COR-L47 (cell line): ENCODE data around the gene CLDN24.
"Not testable (repeated sequence)": the region's sequence is repeated elsewhere in the genome, so short reads cannot be mapped to it uniquely, and the experiment has no call there.

Experiments used
- DNase-seq: peaks from one replicate; lab custom pipeline; 2025; lab: John Stamatoyannopoulos, UW

CLDN24 gene

DNA sequence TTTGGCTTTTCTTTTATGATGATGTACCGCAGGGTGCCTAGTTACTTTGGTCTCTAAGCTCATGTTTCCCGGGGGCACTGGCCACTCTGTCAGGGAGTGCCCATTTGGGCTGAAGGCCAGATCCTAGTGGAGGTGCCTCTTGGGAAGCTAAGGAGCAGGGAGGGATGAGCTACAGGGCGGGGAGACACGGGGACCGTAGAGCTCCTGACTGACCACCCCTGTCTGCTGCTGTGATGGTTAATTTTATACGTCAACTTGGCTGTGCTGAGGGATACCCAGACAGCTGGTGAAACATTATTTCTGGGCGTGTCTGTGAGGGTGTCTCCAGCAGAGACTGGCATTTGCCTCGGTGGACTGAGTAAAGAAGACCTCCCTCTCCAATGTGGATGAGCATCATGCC lies 24.9 kb upstream of the CLDN24 start:
- DNase-seq: no peak

DNA sequence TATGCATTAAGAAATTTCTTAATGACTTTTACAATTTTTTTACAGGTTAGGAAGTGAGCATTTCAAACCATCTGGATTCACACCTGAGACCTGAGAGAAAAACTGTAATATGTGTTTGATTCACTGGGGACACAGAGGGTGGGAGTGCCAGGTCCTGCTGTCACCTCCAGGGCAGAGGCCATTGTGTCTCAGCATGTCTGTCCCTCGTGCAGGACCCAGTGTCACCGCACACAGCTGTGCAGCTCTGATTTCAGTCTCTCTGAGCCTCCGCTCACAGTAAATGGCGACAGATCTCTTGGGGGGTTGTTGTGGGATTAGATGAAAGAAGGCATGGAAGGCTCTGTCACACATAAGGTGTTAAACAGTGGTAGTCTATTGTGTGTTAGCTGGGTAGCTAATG lies 23.0 kb upstream of the CLDN24 start:
- DNase-seq: no peak

DNA sequence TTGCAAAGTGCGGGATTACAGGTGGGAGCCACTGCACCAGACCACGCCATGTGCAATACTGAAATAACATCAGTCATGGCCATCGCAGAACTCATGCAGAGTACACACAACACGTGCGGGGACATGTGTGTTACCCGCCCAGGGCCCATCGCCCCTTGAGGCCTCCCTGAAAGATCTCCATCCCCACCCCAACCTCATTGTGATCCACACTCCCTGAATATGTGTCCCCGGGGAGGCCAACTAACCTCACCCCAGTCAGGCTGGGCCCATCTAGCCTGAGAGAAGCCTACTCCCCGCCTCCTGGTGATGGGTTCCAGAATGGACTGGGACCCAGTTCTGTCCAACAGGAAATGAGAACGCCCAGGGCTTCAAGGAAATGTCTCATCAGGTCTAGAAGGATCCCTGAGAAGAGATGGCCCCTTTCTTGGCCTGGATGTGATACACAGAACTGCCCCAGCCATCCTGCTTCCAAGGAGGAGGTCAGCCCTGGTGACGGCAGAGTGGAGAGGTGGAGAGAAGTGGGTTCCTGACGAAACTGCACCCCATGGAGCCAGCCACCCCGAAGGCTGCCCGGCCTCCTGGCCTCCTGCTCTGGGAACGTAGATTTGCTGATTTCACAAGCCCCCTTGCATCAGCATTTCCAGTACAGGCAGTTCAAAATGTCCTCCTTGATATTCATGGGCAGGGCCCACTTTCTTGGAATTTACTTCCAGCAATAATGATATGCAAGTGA lies 22.5 kb upstream of the CLDN24 start:
- DNase-seq: no peak

DNA sequence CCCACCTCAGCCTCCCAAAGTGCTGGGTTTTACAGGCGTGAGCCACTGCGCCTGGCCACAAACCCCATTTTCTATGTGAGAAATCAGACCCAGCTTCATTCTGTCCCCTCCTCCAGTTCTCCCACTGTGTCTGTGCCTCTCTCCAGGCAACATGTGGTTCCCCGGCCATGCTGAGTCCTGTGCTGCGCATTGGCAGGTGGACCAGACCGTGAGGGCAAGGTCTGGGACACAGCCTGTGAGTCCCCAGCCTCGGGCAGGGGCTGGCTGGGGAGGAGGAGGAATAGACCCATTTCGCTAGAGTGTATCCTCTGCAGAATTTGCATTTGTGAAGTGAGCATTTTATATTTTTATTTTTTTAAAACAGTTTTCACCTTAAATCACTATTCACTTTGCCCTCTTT lies 21.5 kb upstream of the CLDN24 start:
- DNase-seq: no peak

DNA sequence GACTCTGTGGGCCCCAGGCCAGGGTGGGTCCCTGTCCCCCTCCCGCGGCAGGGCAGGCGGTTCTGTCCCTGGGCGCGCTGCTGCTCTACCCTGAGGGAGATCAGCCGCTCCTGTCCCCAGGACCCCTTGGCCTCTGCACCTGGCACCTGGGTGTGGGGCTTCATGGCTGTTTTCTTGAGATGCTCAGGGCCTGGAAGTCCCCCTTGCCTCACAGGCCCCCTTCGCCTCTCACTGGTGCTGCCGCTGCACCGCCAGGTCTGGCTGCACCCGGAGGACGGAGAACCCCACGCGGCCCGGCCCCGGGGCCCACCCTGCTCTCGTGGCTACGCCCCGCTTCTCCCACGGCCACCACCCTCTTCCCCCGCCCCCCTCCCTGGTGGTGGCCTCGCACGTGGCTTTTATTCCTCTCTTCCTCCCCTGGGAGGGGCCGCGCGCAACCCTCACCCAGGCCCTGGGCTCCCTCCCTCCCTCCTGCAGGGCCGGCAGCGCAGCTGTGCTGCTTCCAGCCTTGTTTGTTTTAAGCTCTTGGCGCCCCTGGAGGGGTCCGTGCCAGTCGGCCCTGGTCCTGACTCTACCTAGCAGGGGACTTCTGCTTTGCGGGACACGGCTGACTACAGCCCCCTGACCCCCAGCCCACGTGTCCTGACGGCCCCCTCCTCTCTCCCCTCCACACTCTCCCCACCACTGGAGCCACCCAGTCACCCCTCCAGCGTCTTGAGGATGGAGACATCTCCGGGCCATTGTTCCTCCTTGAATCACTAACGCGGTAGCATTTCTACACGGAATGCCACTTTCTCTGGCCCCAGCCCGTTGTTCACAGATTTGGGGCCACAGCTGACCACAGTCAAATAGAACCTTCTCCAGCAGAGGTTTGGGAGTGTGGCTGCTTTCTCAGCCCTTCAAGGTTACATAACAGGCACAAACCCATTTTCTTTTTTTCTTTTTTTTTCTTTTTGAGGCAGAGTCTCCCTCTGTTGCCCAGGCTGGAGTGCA lies 20.6 kb upstream of the CLDN24 start:
- no peak for DNase-seq

DNA sequence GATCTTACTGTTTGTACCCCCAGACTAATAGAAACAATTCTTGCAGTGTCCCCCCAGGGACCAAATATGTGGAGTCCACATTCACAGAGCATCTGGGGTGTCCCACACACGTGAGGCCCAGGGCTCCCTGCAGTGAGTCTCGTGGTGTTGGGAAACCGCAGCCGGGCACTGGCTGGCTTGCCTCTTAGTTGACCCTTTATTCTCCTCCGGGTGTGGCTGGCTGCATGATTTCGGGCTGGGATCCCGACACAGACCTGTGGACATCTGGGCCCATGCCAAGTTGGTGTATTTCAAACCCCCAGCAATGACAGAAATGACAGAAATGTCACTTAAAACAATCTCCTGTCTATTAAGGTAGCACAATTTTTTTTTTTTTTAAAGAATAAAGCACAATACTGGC lies 15.6 kb upstream of the CLDN24 start:
- DNase-seq: no peak

DNA sequence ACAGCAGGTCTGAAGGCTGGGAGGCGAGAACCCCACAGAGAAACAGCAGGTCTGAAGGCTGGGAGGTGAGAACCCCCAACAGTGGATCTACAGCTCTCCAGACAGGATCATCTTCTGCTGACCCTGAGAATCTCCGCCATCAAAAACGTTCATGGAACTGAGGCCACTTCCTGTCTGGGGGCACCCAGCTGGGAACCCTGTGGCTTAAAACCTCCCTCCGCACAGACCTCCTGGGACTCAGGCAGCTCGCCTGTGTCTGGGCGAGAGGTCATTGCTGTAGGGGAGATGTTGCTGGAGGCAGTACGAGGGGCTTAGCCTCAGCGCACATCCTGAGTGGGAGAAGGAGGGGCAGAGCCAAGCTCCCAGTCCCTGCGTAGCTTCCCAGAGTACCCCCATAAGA lies 15.1 kb upstream of the CLDN24 start:
- DNase-seq: no peak

DNA sequence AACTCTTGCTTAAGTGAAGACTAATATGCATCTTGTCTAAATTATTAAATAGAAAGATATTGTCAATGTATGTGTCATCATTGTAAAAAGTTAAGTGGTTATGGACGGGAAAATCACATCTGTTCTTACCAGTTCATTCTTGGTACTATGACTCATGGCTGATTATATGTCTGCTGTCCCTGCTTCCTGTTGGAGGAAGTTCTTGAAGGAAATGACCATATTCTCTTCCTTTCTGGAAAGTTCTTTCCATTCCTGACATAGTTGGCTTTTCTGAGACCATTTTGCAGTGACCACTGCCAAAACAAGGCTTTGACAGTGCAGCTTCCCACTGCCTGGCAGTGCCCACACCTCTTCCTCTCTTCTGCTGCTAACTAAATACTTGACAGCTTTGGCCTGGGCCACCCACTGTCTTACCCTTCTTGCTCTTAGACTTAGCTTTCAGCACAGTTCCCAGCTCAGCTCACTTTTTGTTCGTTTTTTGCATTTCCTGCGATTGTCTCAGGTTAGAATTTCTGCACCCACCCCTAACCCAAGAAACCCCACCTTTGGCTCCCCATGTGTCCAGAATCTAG lies 13.2 kb upstream of the CLDN24 start:
- DNase-seq: no peak

DNA sequence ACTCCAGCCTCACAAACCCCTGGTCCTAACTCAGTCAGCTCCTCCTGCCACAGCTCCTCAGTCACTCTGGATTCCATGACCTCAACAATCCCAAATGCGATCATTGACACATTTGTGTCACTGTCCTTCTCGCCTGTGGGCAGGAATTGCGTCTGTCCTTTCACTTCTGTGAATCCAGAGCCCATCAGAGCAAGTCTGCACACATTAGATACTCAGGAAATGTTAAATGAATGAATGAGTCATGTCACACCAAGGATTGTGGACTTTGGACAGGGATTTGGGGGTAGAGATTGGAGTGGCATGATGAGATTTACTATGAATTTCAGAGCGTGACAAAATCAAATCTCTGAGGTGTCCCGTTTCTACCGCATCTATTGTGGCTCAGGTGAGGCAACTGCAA lies 11.8 kb upstream of the CLDN24 start:
- no peak for DNase-seq

DNA sequence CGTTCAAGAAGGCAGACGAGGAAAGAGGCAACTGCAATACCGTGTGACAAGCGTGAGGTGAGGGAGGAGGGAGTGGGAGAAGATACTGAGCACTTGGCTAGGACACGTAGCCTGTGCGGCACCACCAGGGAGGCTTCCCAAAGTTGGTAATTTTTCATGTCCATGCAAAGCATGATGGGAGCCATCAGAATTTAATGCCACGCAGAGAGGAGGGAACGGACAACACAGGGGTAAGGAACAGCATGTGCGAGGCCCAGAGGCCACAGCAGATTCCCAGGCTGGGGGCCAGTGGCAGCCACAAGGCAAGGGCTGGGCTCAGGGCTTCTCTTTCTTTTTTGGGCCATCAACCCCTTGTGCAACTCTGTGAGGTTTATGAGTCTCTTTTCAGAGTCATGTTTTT lies 11.0 kb upstream of the CLDN24 start:
- DNase-seq: no peak

DNA sequence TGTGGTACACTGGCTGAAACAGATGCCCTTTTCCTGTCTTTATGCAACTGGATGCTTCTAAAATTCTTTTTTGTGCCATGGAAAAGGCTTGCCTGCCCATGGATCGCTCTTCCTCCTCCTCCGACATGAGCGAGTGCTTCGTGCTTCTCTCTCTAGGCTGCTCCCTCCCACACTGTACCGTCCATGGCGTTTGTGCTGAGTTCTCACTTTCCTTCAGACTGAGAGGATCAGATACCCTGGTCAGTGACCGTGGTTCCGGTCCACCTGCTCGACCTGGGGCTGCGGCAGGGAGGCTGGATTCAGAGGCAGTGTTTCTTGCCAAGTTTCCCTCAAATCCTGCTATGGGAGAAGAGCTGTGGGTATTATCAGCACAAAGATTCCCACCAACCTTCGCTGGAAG lies 10.2 kb upstream of the CLDN24 start:
- no peak for DNase-seq

DNA sequence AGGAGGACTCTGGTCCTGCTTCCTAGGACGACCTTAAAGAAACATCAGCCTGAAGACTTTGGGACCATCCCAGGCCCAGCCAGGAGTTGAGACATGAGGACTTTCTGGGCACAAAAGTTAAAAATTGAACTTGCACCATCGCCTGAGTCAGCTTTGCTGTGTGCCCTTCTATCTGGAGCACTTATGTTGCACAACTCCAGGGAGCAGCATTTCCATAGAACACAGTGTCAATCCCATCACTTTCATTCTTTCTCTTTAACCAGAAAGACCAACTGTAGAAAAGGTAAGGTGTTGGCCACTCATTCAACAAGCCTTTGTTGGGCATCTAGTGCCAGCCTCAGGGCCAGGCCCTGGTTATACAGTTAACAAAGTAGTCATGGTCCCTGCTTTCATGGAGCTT lies 8.6 kb upstream of the CLDN24 start:
- DNase-seq: no peak

DNA sequence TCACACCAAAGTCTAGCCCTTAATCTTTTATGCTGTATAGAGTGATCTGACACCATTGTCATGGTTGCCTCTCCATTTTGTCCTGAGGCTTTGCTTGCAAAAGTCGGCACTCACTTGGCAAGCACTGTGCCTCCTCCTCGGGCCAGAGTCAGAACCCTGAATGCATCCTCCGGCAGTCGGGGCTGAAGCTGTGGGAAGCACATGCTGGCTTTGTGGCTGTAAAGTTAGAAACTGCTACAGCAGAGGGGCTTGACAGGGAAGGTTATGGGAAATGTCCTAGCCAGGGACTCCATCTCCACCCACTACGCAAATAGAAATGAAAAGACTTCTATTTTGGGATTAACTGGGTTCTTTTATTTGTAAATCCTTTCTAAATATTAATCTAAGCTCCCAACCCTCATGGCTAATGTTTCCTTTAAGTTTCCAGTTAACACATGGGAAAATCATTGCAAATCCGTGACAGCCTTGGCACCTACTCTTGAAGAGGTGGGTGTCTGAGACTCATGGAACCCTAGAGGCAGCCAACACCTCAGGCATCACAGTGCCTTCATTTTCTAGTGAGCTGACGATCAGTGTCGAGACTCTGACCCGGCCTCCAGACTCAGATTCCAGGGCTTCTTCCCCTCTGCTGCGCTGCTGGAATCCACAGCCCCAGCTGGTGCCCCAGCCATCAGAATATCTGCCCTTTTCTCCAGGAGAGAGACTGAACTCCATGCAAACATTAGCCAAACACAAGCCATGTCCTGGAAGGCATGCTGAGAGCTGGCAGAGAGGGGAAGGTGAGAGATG lies 7.9 kb upstream of the CLDN24 start:
- no peak for DNase-seq

DNA sequence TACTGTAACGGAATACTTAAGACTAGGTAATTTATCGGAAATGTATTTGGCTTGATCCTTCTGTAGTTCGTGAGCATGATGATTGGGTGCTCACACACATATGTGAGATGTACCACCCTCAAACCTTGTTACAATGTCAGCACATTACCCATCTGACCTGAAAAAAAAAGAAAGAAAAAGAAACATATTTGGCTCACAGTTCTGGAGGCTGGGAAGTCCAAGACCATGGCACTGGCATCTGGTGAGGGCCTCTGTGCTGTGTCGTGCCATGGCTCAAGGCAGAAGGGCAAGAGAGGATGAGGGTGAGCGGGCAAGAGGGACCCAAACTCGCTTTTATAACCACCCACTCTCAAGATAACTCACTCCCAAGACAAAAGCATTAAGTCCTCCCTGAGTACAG lies 7.0 kb upstream of the CLDN24 start:
- DNase-seq: no peak

DNA sequence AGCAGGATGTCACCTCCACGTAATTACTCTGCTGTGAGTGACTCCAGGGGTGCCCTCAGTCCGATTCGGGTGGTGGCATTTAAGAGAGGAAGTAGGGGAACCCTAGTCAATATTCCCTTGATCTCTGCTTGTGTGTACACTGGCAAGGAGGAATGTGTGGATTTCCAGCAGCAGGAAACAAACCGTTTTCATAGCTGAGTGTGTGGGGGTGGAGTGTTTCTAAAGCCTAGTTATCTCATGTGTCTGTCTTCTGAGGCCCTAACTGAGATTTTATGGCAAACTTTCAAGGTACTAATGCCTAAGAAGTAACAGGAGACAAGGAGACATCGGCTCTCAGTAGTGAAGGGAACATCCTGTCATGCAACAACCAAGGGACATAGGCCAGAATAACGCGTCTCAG lies 6.6 kb upstream of the CLDN24 start:
- no peak for DNase-seq

DNA sequence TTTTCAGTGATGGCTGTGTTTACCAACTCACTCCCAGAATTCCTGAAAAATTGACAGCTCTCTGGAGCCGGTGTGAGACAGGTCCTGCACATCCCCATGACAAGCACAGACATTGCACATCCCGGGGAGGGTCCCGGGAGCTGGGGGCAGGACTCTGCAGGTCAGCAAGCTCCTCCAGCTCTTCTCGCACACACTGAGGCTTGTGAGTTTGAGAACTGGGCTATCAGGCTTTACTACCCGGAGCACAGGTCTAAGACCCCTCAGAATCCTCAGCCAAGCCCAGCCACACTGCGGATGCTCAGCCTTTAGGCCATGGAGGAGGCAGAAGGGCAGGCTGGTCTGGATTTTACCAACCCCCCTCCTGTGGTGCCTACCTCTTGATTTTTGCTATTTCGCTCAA lies 5.6 kb upstream of the CLDN24 start:
- DNase-seq: no peak

DNA sequence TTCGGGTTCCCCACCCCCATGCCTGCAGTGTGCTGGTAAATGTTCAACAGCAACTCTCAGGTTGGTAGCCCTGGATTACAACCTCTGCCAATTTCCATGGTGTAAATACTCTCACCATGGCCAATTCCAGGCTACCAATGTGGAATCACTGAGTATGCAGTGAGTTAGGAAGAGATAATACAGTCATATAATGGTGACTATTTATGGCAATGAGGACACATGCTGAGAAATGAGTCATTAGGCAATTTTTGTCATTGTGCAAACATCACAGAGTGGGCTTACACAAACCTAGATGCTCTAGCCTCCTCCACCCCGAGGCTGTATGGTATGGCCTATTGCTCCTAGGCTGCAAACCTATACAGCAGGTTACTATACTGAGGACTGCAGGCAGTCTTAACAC lies 4.6 kb upstream of the CLDN24 start:
- DNase-seq: no peak

DNA sequence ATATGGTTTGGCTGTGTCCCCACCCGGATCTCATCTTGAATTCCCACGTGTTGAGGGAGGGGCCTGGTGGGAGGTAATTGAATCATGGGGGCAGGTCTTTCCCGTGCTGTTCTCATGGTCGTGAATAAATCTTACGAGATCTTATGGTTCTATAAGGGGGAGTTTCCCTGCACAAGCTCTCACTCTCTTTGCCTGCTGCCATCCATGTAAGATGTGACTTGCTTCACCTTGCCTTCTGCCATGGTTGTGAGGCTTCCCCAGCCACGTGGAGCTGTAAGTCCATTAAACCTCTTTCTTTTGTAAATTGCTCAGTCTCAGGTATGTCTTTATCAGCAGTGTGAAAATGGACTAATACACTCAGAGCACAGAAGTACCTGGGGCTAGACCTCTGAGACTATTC lies 4.2 kb upstream of the CLDN24 start:
- DNase-seq: not testable (repeated sequence)

DNA sequence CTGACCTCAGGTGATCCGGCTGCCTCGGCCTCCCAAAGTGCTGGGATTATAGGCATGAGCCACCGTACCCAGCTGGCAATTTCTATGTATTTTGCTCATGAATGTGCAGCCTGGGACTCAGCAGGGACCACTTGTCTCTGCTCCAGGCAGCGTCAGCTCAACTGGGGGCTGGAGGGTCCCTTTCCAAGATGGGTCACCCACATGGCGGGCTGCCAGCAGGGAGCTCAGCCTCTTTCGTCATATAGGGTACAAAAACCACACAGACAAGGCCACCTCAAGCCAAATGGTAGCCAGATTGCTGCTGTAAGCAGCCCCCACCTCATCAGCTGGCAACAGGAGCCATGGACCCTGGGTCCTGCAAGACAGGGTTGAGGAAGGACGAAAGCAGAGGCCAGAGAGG lies 2.4 kb upstream of the CLDN24 start:
- DNase-seq: no peak

DNA sequence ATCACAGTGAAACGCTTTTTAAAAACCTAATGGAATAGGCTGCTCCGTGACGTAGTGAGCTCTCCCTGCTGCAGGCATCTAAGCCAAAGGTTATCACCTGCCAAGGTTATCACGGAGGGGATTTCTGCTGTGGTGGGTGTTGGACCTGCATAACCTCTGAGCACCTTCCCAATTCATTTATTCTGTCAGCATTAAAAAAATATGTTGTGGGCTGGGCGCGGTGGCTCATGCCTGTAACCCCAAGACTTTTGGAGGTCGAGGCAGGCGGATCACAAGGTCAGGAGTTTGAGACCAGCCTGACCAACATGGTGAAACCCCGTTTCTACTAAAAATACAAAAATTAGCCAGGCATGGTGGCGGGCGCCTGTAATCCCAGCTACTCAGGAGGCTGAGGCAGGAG lies 1.8 kb upstream of the CLDN24 start:
- DNase-seq: not testable (repeated sequence)

DNA sequence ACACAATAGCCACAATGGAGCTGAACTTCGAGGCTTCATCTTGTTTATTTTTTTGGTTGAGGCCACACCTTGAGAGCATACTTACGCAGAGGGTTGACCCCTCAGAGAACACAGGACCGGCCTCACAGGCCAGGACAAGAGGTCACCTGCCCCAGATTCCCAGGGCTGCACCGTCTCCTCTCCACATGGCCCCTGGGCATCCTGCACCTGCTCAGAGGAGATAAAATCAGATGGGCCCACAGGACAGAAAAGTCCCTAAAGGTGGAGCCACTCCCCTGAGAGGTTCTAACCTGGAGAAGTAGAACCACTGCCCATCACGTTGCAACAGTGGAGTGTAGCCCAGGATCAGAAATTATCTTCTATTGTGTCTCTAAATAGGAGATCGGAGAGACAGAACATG lies 1.1 kb upstream of the CLDN24 start:
- no peak for DNase-seq

DNA sequence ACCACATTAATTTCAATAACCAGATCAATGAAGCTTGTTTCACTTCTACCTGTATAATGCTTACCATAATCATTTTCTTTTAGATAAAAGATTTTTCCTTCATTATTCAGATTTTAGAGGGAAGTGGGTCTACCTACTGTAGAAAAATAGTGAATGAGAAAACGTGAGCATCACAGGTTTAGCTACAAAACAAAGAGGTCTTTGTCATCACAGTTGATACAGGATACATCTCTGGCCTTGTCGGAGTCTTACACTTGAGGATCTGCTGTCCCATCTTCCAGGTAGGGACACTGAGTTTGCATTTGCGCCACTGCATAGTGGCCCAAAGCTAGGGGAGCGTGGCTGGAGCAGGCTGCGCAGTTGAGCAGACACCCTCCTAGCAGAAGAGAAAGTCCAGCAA lies 710 bp downstream of the CLDN24 start:
- DNase-seq: no peak
